ENCODE measurements around the gene SNTB2.
A peak's percentile ranks its signal among the peaks of the same experiment; 100 is the strongest.

SNTB2 gene

GRCh38 chr16:69309316-69309715 lies 122.4 kb downstream of the SNTB2 start:
- peaks cover 0 to 18% (median 2%) of the 10 kb centered on the region in 5 donors for H3K36me3 ChIP-seq (ENCODE audit: control insufficient read depth in 5 of 5, insufficient read depth in 5 of 5, low read length in 5 of 5)
- no peaks in the 10 kb centered on the region for H3K27me3 ChIP-seq (ENCODE audit: control insufficient read depth in 5 of 5, insufficient read depth in 4 of 5, low read length in 5 of 5)
- no peak overlapping the region for H3K9ac ChIP-seq (ENCODE audit: low read length in 5 of 5)
- no peak overlapping the region for H3K27ac ChIP-seq (ENCODE audit: low read depth, low read length)
- H3K9me3 ChIP-seq (ENCODE audit: control insufficient read depth in 5 of 5, low read length in 5 of 5), result no peaks in the 10 kb centered on the region
- peaks cover 3 to 14% (median 13%) of the 10 kb centered on the region in 5 donors for H3K4me1 ChIP-seq (ENCODE audit: control insufficient read depth in 5 of 5, insufficient read depth in 5 of 5, low read length in 5 of 5)
- H3K4me3 ChIP-seq (ENCODE audit: low read depth in 1 of 5, low read length in 5 of 5), result no peak overlapping the region

DNA sequence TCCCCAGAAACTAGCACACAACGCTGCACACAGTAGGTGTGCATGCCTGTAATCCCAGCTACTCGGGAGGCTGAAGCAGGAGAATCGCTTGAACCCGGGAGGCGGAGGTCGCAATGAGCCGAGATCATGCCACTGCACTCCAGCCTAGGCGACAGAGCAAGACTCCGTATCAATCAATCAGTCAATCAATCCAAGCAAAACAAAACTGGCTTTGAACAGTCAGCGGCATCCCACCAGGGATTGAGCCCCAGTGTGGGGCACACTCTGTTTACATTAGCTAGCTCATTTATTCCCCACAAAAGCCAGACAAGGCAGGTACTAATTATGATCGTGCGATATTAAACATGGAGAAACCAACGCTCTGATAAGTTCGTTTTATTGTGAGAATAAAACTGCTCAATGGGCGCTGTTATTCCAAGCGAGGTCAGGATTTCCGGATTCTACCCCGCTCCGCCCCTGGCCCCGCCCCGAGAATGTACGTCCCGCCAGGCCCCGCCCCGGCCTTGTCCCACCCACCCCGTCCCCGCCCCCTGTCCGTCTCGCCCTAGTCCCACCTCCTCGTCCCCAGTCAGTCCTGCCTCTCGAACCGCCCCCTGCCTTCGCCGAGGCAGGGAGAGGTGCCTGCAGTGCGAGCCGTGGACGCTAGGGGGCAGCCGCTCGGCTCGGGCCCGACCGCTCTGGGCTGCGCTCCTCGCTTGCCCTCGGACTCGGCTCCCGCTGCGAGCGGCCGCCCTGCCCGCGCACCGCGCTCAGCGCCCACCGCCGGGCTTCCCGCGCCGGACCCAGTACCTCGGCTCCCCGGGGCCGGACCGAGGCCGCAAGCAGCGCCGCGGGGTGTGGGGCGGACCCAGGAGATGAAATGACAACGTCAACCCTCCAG lies 123.9 kb downstream of the SNTB2 start, which contains the start of gene VPS4A:
TSS of gene VPS4A (plus strand) at position 698 of the 880 bp plus-strand sequence. CDS start at position 860, 162 bp downstream.
- no peaks in the 10 kb centered on the region for H3K9me3 ChIP-seq (ENCODE audit: control insufficient read depth in 5 of 5, low read length in 5 of 5)
- H3K36me3 ChIP-seq (ENCODE audit: control insufficient read depth in 5 of 5, insufficient read depth in 5 of 5, low read length in 5 of 5), result peaks cover 4 to 26% (median 14%) of the 10 kb centered on the region in 5 donors
- H3K27ac ChIP-seq (ENCODE audit: low read depth, low read length), result peak within 1 kb of the TSS; percentile 77
- H3K4me3 ChIP-seq (ENCODE audit: low read depth in 1 of 5, low read length in 5 of 5), result peak within 1 kb of the TSS; percentile 78 to 89 (median 83)
- peaks cover 3 to 22% (median 14%) of the 10 kb centered on the region in 5 donors for H3K4me1 ChIP-seq (ENCODE audit: control insufficient read depth in 5 of 5, insufficient read depth in 5 of 5, low read length in 5 of 5)
- H3K27me3 ChIP-seq (ENCODE audit: control insufficient read depth in 5 of 5, insufficient read depth in 4 of 5, low read length in 5 of 5), result no peaks in the 10 kb centered on the region
- H3K9ac ChIP-seq (ENCODE audit: low read length in 5 of 5), result peak within 1 kb of the TSS; percentile 90 to 98 (median 95)

- Histone ChIP-seq H3K4me3 (ENCODE audit: low read depth in 1 of 5, low read length in 5 of 5) (peak overlapping the region; percentile 78 to 89 (median 83)), H3K9ac (ENCODE audit: low read length in 5 of 5) (peak overlapping the region; percentile 90 to 98 (median 95)), H3K4me1 (ENCODE audit: control insufficient read depth in 5 of 5, insufficient read depth in 5 of 5, low read length in 5 of 5) (peaks cover 3 to 22% (median 14%) of the 10 kb centered on the region in 5 donors), H3K27ac (ENCODE audit: low read depth, low read length) (peak overlapping the region; percentile 77), H3K36me3 (ENCODE audit: control insufficient read depth in 5 of 5, insufficient read depth in 5 of 5, low read length in 5 of 5) (peaks cover 0 to 35% (median 22%) of the 10 kb centered on the region in 5 donors), H3K27me3 (ENCODE audit: control insufficient read depth in 5 of 5, insufficient read depth in 4 of 5, low read length in 5 of 5) (no peaks in the 10 kb centered on the region), H3K9me3 (ENCODE audit: control insufficient read depth in 5 of 5, low read length in 5 of 5) (no peaks in the 10 kb centered on the region)
These were observed 124.8 kb downstream of the SNTB2 start for GRCh38 chr16:69311533-69312387.

DNA sequence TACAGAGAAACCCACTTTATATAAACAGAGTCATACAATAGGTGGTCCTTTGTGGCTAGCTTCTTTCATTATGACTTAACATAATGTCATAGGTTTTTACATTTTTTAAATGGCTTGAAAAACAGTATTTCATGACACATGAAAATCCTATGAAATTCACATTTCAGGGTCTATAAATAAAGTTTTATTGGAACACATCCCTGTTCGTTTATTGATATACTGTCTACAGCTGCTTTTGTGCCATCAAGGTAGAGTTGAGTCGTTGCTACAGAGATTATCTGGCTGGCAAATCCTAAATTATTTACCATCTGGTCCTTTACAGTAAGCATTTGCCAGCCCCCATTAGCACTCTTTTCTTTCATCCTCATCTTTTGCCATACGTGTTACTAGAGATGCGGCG lies 126.5 kb downstream of the SNTB2 start:
- Histone ChIP-seq H3K4me1 (ENCODE audit: control insufficient read depth in 5 of 5, insufficient read depth in 5 of 5, low read length in 5 of 5) (peaks cover 3 to 22% (median 14%) of the 10 kb centered on the region in 5 donors), H3K27me3 (ENCODE audit: control insufficient read depth in 5 of 5, insufficient read depth in 4 of 5, low read length in 5 of 5) (no peaks in the 10 kb centered on the region), H3K27ac (ENCODE audit: low read depth, low read length) (no peak overlapping the region), H3K36me3 (ENCODE audit: control insufficient read depth in 5 of 5, insufficient read depth in 5 of 5, low read length in 5 of 5) (peaks cover 0 to 45% (median 33%) of the 10 kb centered on the region in 5 donors), H3K4me3 (ENCODE audit: low read depth in 1 of 5, low read length in 5 of 5) (no peak overlapping the region), H3K9ac (ENCODE audit: low read length in 5 of 5) (no peak overlapping the region), H3K9me3 (ENCODE audit: control insufficient read depth in 5 of 5, low read length in 5 of 5) (no peaks in the 10 kb centered on the region)

GRCh38 chr16:69314534-69314933 lies 127.6 kb downstream of the SNTB2 start:
- peaks cover 0 to 53% (median 44%) of the 10 kb centered on the region in 5 donors for H3K36me3 ChIP-seq (ENCODE audit: control insufficient read depth in 5 of 5, insufficient read depth in 5 of 5, low read length in 5 of 5)

GRCh38 chr16:69315486-69316311 lies 128.7 kb downstream of the SNTB2 start:
- H3K27ac ChIP-seq (ENCODE audit: low read depth, low read length), result no peak overlapping the region
- H3K9ac ChIP-seq (ENCODE audit: low read length in 5 of 5), result no peak overlapping the region
- H3K9me3 ChIP-seq (ENCODE audit: control insufficient read depth in 5 of 5, low read length in 5 of 5), result no peaks in the 10 kb centered on the region
- peaks cover 3 to 18% (median 9%) of the 10 kb centered on the region in 5 donors for H3K4me1 ChIP-seq (ENCODE audit: control insufficient read depth in 5 of 5, insufficient read depth in 5 of 5, low read length in 5 of 5)
- H3K27me3 ChIP-seq (ENCODE audit: control insufficient read depth in 5 of 5, insufficient read depth in 4 of 5, low read length in 5 of 5), result no peaks in the 10 kb centered on the region
- H3K4me3 ChIP-seq (ENCODE audit: low read depth in 1 of 5, low read length in 5 of 5), result no peak overlapping the region
- peaks cover 0 to 65% (median 55%) of the 10 kb centered on the region in 5 donors for H3K36me3 ChIP-seq (ENCODE audit: control insufficient read depth in 5 of 5, insufficient read depth in 5 of 5, low read length in 5 of 5)

More at GRCh38 chr16:69314534-69314933, 127.6 kb downstream of the SNTB2 start:
- Histone ChIP-seq H3K4me3 (ENCODE audit: low read depth in 1 of 5, low read length in 5 of 5) (no peak overlapping the region), H3K9ac (ENCODE audit: low read length in 5 of 5) (no peak overlapping the region), H3K27me3 (ENCODE audit: control insufficient read depth in 5 of 5, insufficient read depth in 4 of 5, low read length in 5 of 5) (no peaks in the 10 kb centered on the region), H3K9me3 (ENCODE audit: control insufficient read depth in 5 of 5, low read length in 5 of 5) (no peaks in the 10 kb centered on the region), H3K27ac (ENCODE audit: low read depth, low read length) (no peak overlapping the region), H3K4me1 (ENCODE audit: control insufficient read depth in 5 of 5, insufficient read depth in 5 of 5, low read length in 5 of 5) (peaks cover 3 to 22% (median 14%) of the 10 kb centered on the region in 5 donors)

- no peaks in the 10 kb centered on the region for H3K27me3 ChIP-seq (ENCODE audit: control insufficient read depth in 5 of 5, insufficient read depth in 4 of 5, low read length in 5 of 5)
- H3K4me1 ChIP-seq (ENCODE audit: control insufficient read depth in 5 of 5, insufficient read depth in 5 of 5, low read length in 5 of 5), result peaks cover 3 to 16% (median 8%) of the 10 kb centered on the region in 5 donors
- H3K36me3 ChIP-seq (ENCODE audit: control insufficient read depth in 5 of 5, insufficient read depth in 5 of 5, low read length in 5 of 5), result peaks cover 0 to 74% (median 65%) of the 10 kb centered on the region in 5 donors
- H3K9ac ChIP-seq (ENCODE audit: low read length in 5 of 5), result no peak overlapping the region
- H3K4me3 ChIP-seq (ENCODE audit: low read depth in 1 of 5, low read length in 5 of 5), result no peak overlapping the region
- no peak overlapping the region for H3K27ac ChIP-seq (ENCODE audit: low read depth, low read length)
- no peaks in the 10 kb centered on the region for H3K9me3 ChIP-seq (ENCODE audit: control insufficient read depth in 5 of 5, low read length in 5 of 5)
These were observed 129.7 kb downstream of the SNTB2 start for GRCh38 chr16:69316595-69317034.

DNA sequence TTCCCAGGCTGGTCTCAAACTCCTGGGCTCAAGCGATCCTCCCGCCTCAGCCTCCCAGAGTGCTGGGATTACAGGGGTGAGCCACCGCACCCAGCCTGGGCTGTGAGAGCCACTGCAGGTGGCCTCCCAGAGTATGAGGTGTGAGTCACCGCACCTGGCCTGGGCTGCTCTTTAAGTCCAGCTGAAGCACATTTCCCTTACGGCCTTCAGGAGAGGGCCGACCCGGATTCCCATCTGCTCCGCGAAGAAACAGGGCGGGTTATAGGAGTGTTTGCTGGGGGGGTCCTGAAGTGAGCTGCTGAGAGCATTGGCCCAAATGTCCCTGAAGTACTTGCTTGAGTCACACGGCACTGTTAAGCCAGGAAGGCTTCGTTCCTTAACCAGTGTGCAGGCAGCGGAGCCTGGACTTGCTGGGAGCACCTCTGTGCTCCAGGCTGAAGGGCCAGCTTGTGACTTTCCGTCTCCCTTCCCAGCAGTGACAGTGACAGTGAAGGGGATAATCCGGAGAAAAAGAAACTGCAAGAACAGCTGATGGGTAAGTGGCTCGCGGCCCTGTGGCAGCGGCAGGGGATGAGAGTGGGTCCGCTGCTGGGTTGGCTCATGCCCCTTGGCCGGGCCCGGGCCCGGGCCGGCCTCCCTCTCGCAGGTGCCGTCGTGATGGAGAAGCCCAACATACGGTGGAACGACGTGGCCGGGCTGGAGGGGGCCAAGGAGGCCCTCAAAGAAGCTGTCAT lies 131.4 kb downstream of the SNTB2 start:
- Histone ChIP-seq H3K9ac (ENCODE audit: low read length in 5 of 5) (no peak overlapping the region), H3K36me3 (ENCODE audit: control insufficient read depth in 5 of 5, insufficient read depth in 5 of 5, low read length in 5 of 5) (peaks cover 0 to 88% (median 81%) of the 10 kb centered on the region in 5 donors), H3K27me3 (ENCODE audit: control insufficient read depth in 5 of 5, insufficient read depth in 4 of 5, low read length in 5 of 5) (no peaks in the 10 kb centered on the region), H3K4me1 (ENCODE audit: control insufficient read depth in 5 of 5, insufficient read depth in 5 of 5, low read length in 5 of 5) (peaks cover 0 to 8% (median 3%) of the 10 kb centered on the region in 5 donors), H3K4me3 (ENCODE audit: low read depth in 1 of 5, low read length in 5 of 5) (no peak overlapping the region), H3K9me3 (ENCODE audit: control insufficient read depth in 5 of 5, low read length in 5 of 5) (no peaks in the 10 kb centered on the region), H3K27ac (ENCODE audit: low read depth, low read length) (no peak overlapping the region)

GRCh38 chr16:69318911-69319289 lies 131.9 kb downstream of the SNTB2 start:
- no peak overlapping the region for H3K27ac ChIP-seq (ENCODE audit: low read depth, low read length)
- H3K9ac ChIP-seq (ENCODE audit: low read length in 5 of 5), result no peak overlapping the region
- H3K4me3 ChIP-seq (ENCODE audit: low read depth in 1 of 5, low read length in 5 of 5), result no peak overlapping the region
- peaks cover 0 to 13% (median 6%) of the 10 kb centered on the region in 5 donors for H3K4me1 ChIP-seq (ENCODE audit: control insufficient read depth in 5 of 5, insufficient read depth in 5 of 5, low read length in 5 of 5)
- peaks cover 0 to 90% (median 86%) of the 10 kb centered on the region in 5 donors for H3K36me3 ChIP-seq (ENCODE audit: control insufficient read depth in 5 of 5, insufficient read depth in 5 of 5, low read length in 5 of 5)
- no peaks in the 10 kb centered on the region for H3K9me3 ChIP-seq (ENCODE audit: control insufficient read depth in 5 of 5, low read length in 5 of 5)
- H3K27me3 ChIP-seq (ENCODE audit: control insufficient read depth in 5 of 5, insufficient read depth in 4 of 5, low read length in 5 of 5), result no peaks in the 10 kb centered on the region
